HEK293 (cell line): Measurements from ENCODE around the gene RPL35.

ENCODE experiments used
- CTCF ChIA-PET: fragments of 350-600 bp; formaldehyde crosslinking; extraction: SDS; loops from one replicate; lab custom pipeline; 2021; ENCODE audit warnings: antibody characterized with exemption; lab: Yijun Ruan, JAX
- POLR2A ChIA-PET: fragments of 300-600 bp; formaldehyde crosslinking; extraction: SDS; loops from one replicate; lab custom pipeline; 2020; ENCODE audit warnings: antibody characterized with exemption, inconsistent platforms; lab: Yijun Ruan, JAX
- H3K27ac ChIP-seq: fragments of 200-500 bp; sonication (Bioruptor generic); 2 replicates; pipeline ENCODE4 v1.5.1; 2014; ENCODE audit warnings: low read depth, low read length, control low read depth, inconsistent platforms; ENCODE audit errors: extremely low read depth
- H3K36me3 ChIP-seq, 2 experiments: fragments of 200-500 bp in 1 of 2; sonication (Bioruptor generic) in 1 of 2; 1 replicate in 1 of 2; 2 replicates in 1 of 2; pipeline ENCODE4 v1.5.1; 2014 to 2017; ENCODE audit warnings: inconsistent platforms in 2 of 2, low read length in 2 of 2; ENCODE audit not compliant: control insufficient read depth in 2 of 2, insufficient read depth in 1 of 2
- H3K4me1 ChIP-seq: fragments of 200-500 bp; sonication (Bioruptor generic); 2 replicates; pipeline ENCODE4 v1.5.1; 2014; ENCODE audit warnings: mild to moderate bottlenecking, low read length, inconsistent platforms; ENCODE audit not compliant: control insufficient read depth, insufficient read depth
- H3K4me3 ChIP-seq: 2 replicates; pipeline ENCODE4 v1.5.1; 2011; ENCODE audit warnings: low read depth, mild to moderate bottlenecking, control low read depth, low read length, moderate library complexity
- H3K9me3 ChIP-seq: fragments of 200-500 bp; sonication (Bioruptor generic); 2 replicates; pipeline ENCODE4 v1.5.1; 2014; ENCODE audit warnings: low read depth, low read length, inconsistent platforms; ENCODE audit not compliant: control insufficient read depth, insufficient read depth
- CTCF ChIP-seq: fragments of 450-650 bp; formaldehyde crosslinking; IDR thresholded peaks from 2 replicates; pipeline ENCODE4 v1.5.1; 2016; ENCODE audit warnings: missing biosample characterization, missing genetic modification characterization
- KLF10 ChIP-seq: fragments of 450-650 bp; IDR thresholded peaks from 2 replicates; pipeline ENCODE4 v1.5.1; 2018; ENCODE audit warnings: missing biosample characterization, mild to moderate bottlenecking, missing genetic modification characterization
- SETDB1 ChIP-seq: IDR thresholded peaks from one replicate; pipeline ENCODE4 v1.6.1; 2017; ENCODE audit warnings: mild to moderate bottlenecking, low read length, moderate library complexity, mixed read lengths; ENCODE audit not compliant: insufficient read length
- SP3 ChIP-seq: fragments of 450-650 bp; formaldehyde crosslinking; IDR thresholded peaks from 2 replicates; pipeline ENCODE4 v1.5.1; 2016; ENCODE audit warnings: missing biosample characterization, missing genetic modification characterization
- TCF7L2 ChIP-seq: IDR thresholded peaks from 2 replicates; pipeline ENCODE4 v1.6.1; 2011; ENCODE audit warnings: low read depth, mild to moderate bottlenecking, inconsistent platforms, low read length, moderate library complexity, borderline replicate concordance
- ZBTB6 ChIP-seq: fragments of 450-650 bp; formaldehyde crosslinking; IDR thresholded peaks from 2 replicates; pipeline ENCODE4 v1.5.1; 2017; ENCODE audit warnings: missing biosample characterization, missing genetic modification characterization
- ZEB2 ChIP-seq: fragments of 450-650 bp; formaldehyde crosslinking; IDR thresholded peaks from 2 replicates; pipeline ENCODE4 v1.5.1; 2016; ENCODE audit warnings: missing biosample characterization, missing genetic modification characterization
- ZFP41 ChIP-seq: fragments of 450-650 bp; formaldehyde crosslinking; IDR thresholded peaks from 2 replicates; pipeline ENCODE4 v1.5.1; 2016; ENCODE audit warnings: missing biosample characterization, missing genetic modification characterization, borderline replicate concordance
- ZNF148 ChIP-seq: fragments of 450-650 bp; formaldehyde crosslinking; IDR thresholded peaks from 2 replicates; pipeline ENCODE4 v1.5.0; 2017; ENCODE audit warnings: missing biosample characterization, missing genetic modification characterization, borderline replicate concordance
- ZNF184 ChIP-seq: fragments of 450-650 bp; IDR thresholded peaks from 2 replicates; pipeline ENCODE4 v1.5.1; 2018; ENCODE audit warnings: missing biosample characterization, mild to moderate bottlenecking, missing genetic modification characterization
- ZNF513 ChIP-seq: fragments of 450-650 bp; IDR thresholded peaks from 2 replicates; pipeline ENCODE4 v1.5.1; 2018; ENCODE audit warnings: missing biosample characterization, missing genetic modification characterization
- ZNF529 ChIP-seq: fragments of 450-650 bp; formaldehyde crosslinking; IDR thresholded peaks from 2 replicates; pipeline ENCODE4 v1.5.1; 2017; ENCODE audit warnings: missing genetic modification characterization, missing biosample characterization; ENCODE audit not compliant: insufficient replicate concordance
- ZNF600 ChIP-seq: fragments of 450-650 bp; formaldehyde crosslinking; IDR thresholded peaks from 2 replicates; pipeline ENCODE4 v1.5.1; 2016; ENCODE audit warnings: missing biosample characterization, missing genetic modification characterization

Gene RPL35

GRCh38 chr9:124858330-124859046 is 3.3 kb downstream of the RPL35 start (continued):
- no peak for TF ChIP-seq TCF7L2
- no peak for TF ChIP-seq ZBTB6 (tag by site-specific recombination)
- TF ChIP-seq KLF10, result no peak
- TF ChIP-seq ZEB2, result no peak
- no peak for TF ChIP-seq CTCF (tag by site-specific recombination)
- no peak for TF ChIP-seq SP3
- TF ChIP-seq SETDB1, result no peak
- no peak for TF ChIP-seq ZNF148 (tag by site-specific recombination)

- TF ChIP-seq ZNF513 (tag by site-specific recombination), result no peak
- TF ChIP-seq ZFP41 (tag by site-specific recombination), result no peak
- TF ChIP-seq ZNF600 (tag by site-specific recombination), result 0 out of 2 replicates have a peak, but pooled peaks have one; percentile 38
- no peak for TF ChIP-seq ZNF529 (tag by site-specific recombination)
- no peak for TF ChIP-seq ZNF184 (tag by site-specific recombination)
- Histone ChIP-seq H3K9me3 (no peaks in the 10 kb centered on the region), H3K4me3 (no peak overlapping the region), H3K27ac (no peak overlapping the region), H3K4me1 (no peaks in the 10 kb centered on the region), H3K36me3 (peaks cover 4 to 51% of the 10 kb centered on the region in 2 experiments; a peak in 2 of 3 replicates)
- ChIA-PET CTCF (interaction anchor here (0.9 to 31.1 kb wide), 3 partner anchors 17 to 147 kb away, joined by 3 to 1257 read pairs (median 3); partner anchors contain the start of genes NR6A1 and OLFML2A), POLR2A (interaction anchor here (1.0 to 10.0 kb wide), 6 partner anchors 14 to 384 kb away, joined by 3 to 201 read pairs (median 6); partner anchors contain the start of genes HSPA5, NR6A1 and OLFML2A)
Observed at GRCh38 chr9:124857533-124858162, 4.1 kb downstream of the RPL35 start.
